H9 (cell line): Measurements from ENCODE around the gene GFPT2. TPM values are rescaled to one million over a fixed set of nuclear protein-coding genes. Genes with fewer than 3 reads are reported as not detected.
A peak's percentile ranks its signal among the peaks of the same experiment; 100 is the strongest.

ENCODE experiments used
- DNase-seq: peaks from one replicate; pipeline ENCODE4 v3.0.0-alpha.2; 2017
- H2AFZ ChIP-seq: one replicate; pipeline ENCODE4 v1.6.1; 2013; ENCODE audit warnings: mild to moderate bottlenecking, low read length, control low read depth, moderate library complexity
- H2AK5ac ChIP-seq: 2 replicates; pipeline ENCODE4 v1.6.1; 2013; ENCODE audit warnings: low read length, control low read depth, mixed read lengths; ENCODE audit not compliant: insufficient read length
- H2BK120ac ChIP-seq: one replicate; pipeline ENCODE4 v1.6.1; 2013; ENCODE audit warnings: low read depth, mild to moderate bottlenecking, low read length, control low read depth, inconsistent platforms; ENCODE audit not compliant: poor library complexity, severe bottlenecking
- H2BK12ac ChIP-seq: 2 replicates; pipeline ENCODE4 v1.6.1; 2013; ENCODE audit warnings: low read length, control low read depth, mixed read lengths, low read depth; ENCODE audit not compliant: insufficient read length
- H2BK15ac ChIP-seq: 2 replicates; pipeline ENCODE4 v1.6.1; 2013; ENCODE audit warnings: low read depth, low read length, control low read depth
- H2BK20ac ChIP-seq: one replicate; pipeline ENCODE4 v1.6.1; 2013; ENCODE audit warnings: low read depth, mild to moderate bottlenecking, low read length, control low read depth, inconsistent platforms; ENCODE audit not compliant: poor library complexity, severe bottlenecking
- H2BK5ac ChIP-seq: 2 replicates; pipeline ENCODE4 v1.6.1; 2013; ENCODE audit warnings: low read length, control low read depth, mixed read lengths; ENCODE audit not compliant: insufficient read length
- H3K14ac ChIP-seq: 2 replicates; pipeline ENCODE4 v1.6.1; 2013; ENCODE audit warnings: low read length, control low read depth; ENCODE audit not compliant: insufficient read depth
- H3K18ac ChIP-seq: 2 replicates; pipeline ENCODE4 v1.6.1; 2013; ENCODE audit warnings: low read depth, mild to moderate bottlenecking, mixed read lengths, low read length, control low read depth; ENCODE audit not compliant: insufficient read length
- H3K23ac ChIP-seq: 2 replicates; pipeline ENCODE4 v1.6.1; 2013; ENCODE audit warnings: low read length, control low read depth, mixed read lengths, low read depth; ENCODE audit not compliant: insufficient read length
- H3K23me2 ChIP-seq: 2 replicates; pipeline ENCODE4 v1.6.1; 2013; ENCODE audit warnings: low read depth, mild to moderate bottlenecking, mixed read lengths, low read length, control low read depth; ENCODE audit not compliant: insufficient read length, poor library complexity, severe bottlenecking
- H3K27ac ChIP-seq: 2 replicates; pipeline ENCODE4 v1.5.1; 2013; ENCODE audit warnings: low read length, control low read depth, mixed read lengths, low read depth; ENCODE audit not compliant: insufficient read length
- H3K27me3 ChIP-seq: 2 replicates; pipeline ENCODE4 v1.6.1; 2013; ENCODE audit warnings: low read length, control low read depth, inconsistent platforms; ENCODE audit not compliant: insufficient read depth
- H3K4ac ChIP-seq: 2 replicates; pipeline ENCODE4 v1.6.1; 2013; ENCODE audit warnings: low read depth, mild to moderate bottlenecking, control low read depth, inconsistent platforms, low read length, moderate library complexity
- H3K4me1 ChIP-seq: 2 replicates; pipeline ENCODE4 v1.6.1; 2013; ENCODE audit warnings: low read length, control low read depth, inconsistent platforms; ENCODE audit not compliant: insufficient read depth
- H3K4me2 ChIP-seq: 2 replicates; pipeline ENCODE4 v1.6.1; 2013; ENCODE audit warnings: low read length, control low read depth, mixed read lengths; ENCODE audit not compliant: insufficient read length, insufficient read depth
- H3K56ac ChIP-seq: 2 replicates; pipeline ENCODE4 v1.6.1; 2013; ENCODE audit warnings: low read depth, mild to moderate bottlenecking, mixed read lengths, low read length, control low read depth; ENCODE audit not compliant: insufficient read length
- H3K79me1 ChIP-seq: 2 replicates; pipeline ENCODE4 v1.6.1; 2013; ENCODE audit warnings: low read depth, mild to moderate bottlenecking, moderate library complexity, low read length, control low read depth, inconsistent platforms; ENCODE audit not compliant: insufficient read depth, poor library complexity, severe bottlenecking
- H3K79me2 ChIP-seq: 2 replicates; pipeline ENCODE4 v1.6.1; 2013; ENCODE audit warnings: low read length, control low read depth, inconsistent platforms; ENCODE audit not compliant: insufficient read depth
- H3K9ac ChIP-seq: 2 replicates; pipeline ENCODE4 v1.6.1; 2013; ENCODE audit warnings: low read length, control low read depth, mixed read lengths; ENCODE audit not compliant: insufficient read length; ENCODE audit errors: extremely low read depth
- H3K9me3 ChIP-seq: one replicate; pipeline ENCODE4 v1.6.1; 2013; ENCODE audit warnings: low read depth, low read length, inconsistent platforms; ENCODE audit not compliant: control insufficient read depth
- H3T11ph ChIP-seq: one replicate; pipeline ENCODE4 v1.6.1; 2013; ENCODE audit warnings: mild to moderate bottlenecking, low read length, control low read depth, inconsistent platforms
- H4K20me1 ChIP-seq: one replicate; pipeline ENCODE4 v1.6.1; 2013; ENCODE audit not compliant: control insufficient read depth, insufficient read length, insufficient read depth
- H4K5ac ChIP-seq: 2 replicates; pipeline ENCODE4 v1.6.1; 2013; ENCODE audit warnings: low read depth, mild to moderate bottlenecking, mixed read lengths, low read length, control low read depth; ENCODE audit not compliant: insufficient read length
- H4K8ac ChIP-seq: replicated peaks from 2 replicates; pipeline ENCODE4 v1.6.1; 2013; ENCODE audit warnings: low read length, control low read depth, mixed read lengths, low read depth; ENCODE audit not compliant: insufficient read length
- H4K91ac ChIP-seq: 2 replicates; pipeline ENCODE4 v1.6.1; 2013; ENCODE audit warnings: low read depth, mild to moderate bottlenecking, moderate library complexity, mixed read lengths, low read length, control low read depth; ENCODE audit not compliant: insufficient read length
- H3K27ac Mint-ChIP-seq, 3 experiments: 2 replicates in 2 of 3; 3 replicates in 1 of 3; pipeline ENCODE4 v1.8.0; 2020 to 2021; ENCODE audit warnings: mixed read lengths in 3 of 3, mild to moderate bottlenecking in 1 of 3, moderate library complexity in 1 of 3
- H3K27me3 Mint-ChIP-seq: 2 replicates; pipeline ENCODE4 v1.8.0; 2021; ENCODE audit warnings: low read depth, mild to moderate bottlenecking, moderate library complexity, mixed read lengths
- H3K36me3 Mint-ChIP-seq, 3 experiments: 2 replicates in 2 of 3; 3 replicates in 1 of 3; pipeline ENCODE4 v1.8.0; 2020 to 2021; ENCODE audit warnings: low read depth in 3 of 3, mixed read lengths in 3 of 3; ENCODE audit not compliant: insufficient read depth in 1 of 3
- H3K4me1 Mint-ChIP-seq, 2 experiments: 2 replicates each; pipeline ENCODE4 v1.8.0; 2020; ENCODE audit warnings: mixed read lengths in 2 of 2
- H3K4me3 Mint-ChIP-seq, 2 experiments: 2 replicates in 1 of 2; 3 replicates in 1 of 2; pipeline ENCODE4 v1.8.0; 2020 to 2021; ENCODE audit warnings: mild to moderate bottlenecking in 2 of 2, mixed read lengths in 2 of 2, moderate library complexity in 1 of 2
- H3K9me3 Mint-ChIP-seq, 2 experiments: 2 replicates in 1 of 2; 3 replicates in 1 of 2; pipeline ENCODE4 v1.8.0; 2020; ENCODE audit warnings: mild to moderate bottlenecking in 2 of 2, mixed read lengths in 2 of 2, moderate library complexity in 1 of 2
- CTCF ChIP-seq: fragments of 200-600 bp; sonication (generic); conservative IDR thresholded peaks from 3 replicates; pipeline ENCODE4 v1.8.0; 2021; ENCODE audit warnings: antibody characterized with exemption, mild to moderate bottlenecking
- WGBS: extraction: QIAGEN DNeasy Blood & Tissue Kit; methylation state at CpG from one replicate; pipeline ENCODE4 v1.1.7; 2013; ENCODE audit warnings: missing lambda C conversion rate, low lambda C conversion rate, mixed read lengths; ENCODE audit not compliant: insufficient read length; ENCODE audit errors: extremely low coverage; 5-methylcytosine and 5-hydroxymethylcytosine counted together
- total RNA-seq: library from RNA; stranded (reverse); gene quantifications from 2 replicates; pipeline ENCODE4 v1.2.1, GENCODE V29; 2021

GFPT2 gene
- total RNA-seq, 1 experiment from 2014 or later = 89.8 TPM

- Histone ChIP-seq H4K8ac (no peak overlapping the region), H2BK20ac (no peak overlapping the region), H2BK120ac (no peak overlapping the region), H3K79me1 (peaks cover 2% of the 10 kb centered on the region), H3K23me2 (no peaks in the 10 kb centered on the region), H3K4me2 (no peak overlapping the region), H4K91ac (no peak overlapping the region), H3K27me3 (no peaks in the 10 kb centered on the region), H2AK5ac (no peak overlapping the region), H3T11ph (no peak overlapping the region), H3K18ac (no peak overlapping the region), H2BK5ac (no peak overlapping the region), H3K27ac (no peak overlapping the region), H3K56ac (no peak overlapping the region), H3K4ac (no peak overlapping the region), H4K20me1 (no peaks in the 10 kb centered on the region), H2AFZ (no peak overlapping the region), H2BK15ac (no peak overlapping the region), H4K5ac (no peak overlapping the region), H3K14ac (no peak overlapping the region), H3K9ac (no peak overlapping the region), H3K4me1 (no peaks in the 10 kb centered on the region), H3K23ac (no peak overlapping the region), H2BK12ac (no peak overlapping the region), H3K9me3 (no peaks in the 10 kb centered on the region), H3K79me2 (no peaks in the 10 kb centered on the region; the same call in 1 of the 2 replicates)
- Mint-ChIP-seq H3K4me1 (peaks cover 7 to 9% of the 10 kb centered on the region in 2 experiments; a peak in 3 of 4 replicates), H3K27me3 (no peaks in the 10 kb centered on the region), H3K36me3 (peaks cover 66 to 87% (median 83%) of the 10 kb centered on the region in 3 experiments), H3K4me3 (no peak overlapping the region), H3K9me3 (no peaks in the 10 kb centered on the region), H3K27ac (peak overlapping the region in 2 of 3 experiments; percentile 28 to 36; a peak in 2 of 7 replicates)
- no CpG with 5 or more reads among the region's 8 CpGs for WGBS
- no peak for TF ChIP-seq CTCF
- no peak for DNase-seq
Measured at GRCh38 chr5:180324601-180324950, 28.6 kb downstream of the GFPT2 start.
